Cardiac septum (tissue), 1 donor: ENCODE results near the gene IQGAP2. TPM values are rescaled to one million over a fixed set of nuclear protein-coding genes. Genes with fewer than 3 reads are reported as not detected.

ENCODE experiments used
- DNase-seq: peaks from one replicate; pipeline ENCODE4 v3.0.0-alpha.2; 2020; ENCODE audit warnings: low spot score
- intact Hi-C: fragments of 100-400 bp; cut with DNase I; formaldehyde crosslinking; loops from one replicate; pipeline ENCODE4 v1.14.0; 2022
- total RNA-seq: library from RNA; stranded (reverse); fragmentation: NEBNext Ultra II Directional; extraction: Animal tissue kit (Norgen Biotek cat#: 25700); gene quantifications from one replicate; pipeline ENCODE4 v1.2.1, GENCODE V29; 2021
- donor health status: DM: no; HTN: no; CAD: no.

Gene IQGAP2
- total RNA-seq, 1 donor from 2014 or later, result 7.9 TPM

- intact Hi-C loops, result no loop called here
- no peak for DNase-seq
These were observed 69.4 kb downstream of the IQGAP2 start for GRCh38 chr5:76472335-76473008.

DNA sequence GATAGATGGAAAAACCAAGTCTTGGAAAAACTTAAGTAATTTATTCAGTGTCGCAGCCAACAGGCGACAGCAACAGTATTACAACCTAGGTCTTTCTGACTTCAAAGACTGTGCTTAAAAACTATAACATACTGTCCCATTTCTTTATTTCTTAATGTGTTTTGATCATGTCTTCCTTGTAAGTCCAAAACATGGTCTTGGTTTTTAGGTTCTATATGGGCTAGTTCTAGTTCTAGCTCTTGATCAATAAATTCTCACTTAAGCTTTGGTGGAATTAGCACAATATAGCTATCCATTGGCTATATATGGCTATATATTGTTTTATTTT, 69.9 kb downstream of the IQGAP2 start:
- no peak for DNase-seq
- intact Hi-C loops, result no loop called here

GRCh38 chr5:76473661-76474060, 70.6 kb downstream of the IQGAP2 start:
- DNase-seq, result no peak
- intact Hi-C loops, result no loop called here

- DNase-seq, result no peak
- intact Hi-C loops, result no loop called here
These were observed 71.3 kb downstream of the IQGAP2 start for GRCh38 chr5:76474377-76474776.

DNA sequence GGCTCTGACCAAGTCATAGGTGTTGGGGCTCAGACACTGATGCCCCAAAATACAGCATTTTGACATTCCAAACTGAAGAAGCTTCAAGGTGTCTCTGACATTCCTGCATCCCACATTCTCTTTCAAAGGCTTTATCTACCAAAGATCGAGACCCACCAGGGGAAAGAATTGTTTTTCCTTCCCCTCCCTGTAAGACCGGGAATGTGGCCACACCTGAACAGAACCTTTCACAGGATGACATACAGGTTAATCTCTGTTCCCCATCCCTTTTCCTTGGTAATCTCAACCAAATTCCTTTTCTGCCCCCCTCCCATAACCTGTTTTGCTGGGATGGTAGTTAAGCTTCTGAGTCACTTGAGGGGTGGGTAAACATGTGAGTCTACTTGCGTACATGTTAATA, 72.3 kb downstream of the IQGAP2 start:
- no peak for DNase-seq
- intact Hi-C loops, result no loop called here

GRCh38 chr5:76475936-76476335, 72.9 kb downstream of the IQGAP2 start:
- intact Hi-C loops, result no loop called here
- no peak for DNase-seq

- DNase-seq, result no peak
- intact Hi-C loops, result no loop called here
These were observed 73.5 kb downstream of the IQGAP2 start for GRCh38 chr5:76476474-76477038.

GRCh38 chr5:76477061-76477460, 74.0 kb downstream of the IQGAP2 start:
- DNase-seq, result no peak
- intact Hi-C loops, result no loop called here

GRCh38 chr5:76477571-76477970, 74.5 kb downstream of the IQGAP2 start:
- intact Hi-C loops, result no loop called here
- DNase-seq, result no peak

DNA sequence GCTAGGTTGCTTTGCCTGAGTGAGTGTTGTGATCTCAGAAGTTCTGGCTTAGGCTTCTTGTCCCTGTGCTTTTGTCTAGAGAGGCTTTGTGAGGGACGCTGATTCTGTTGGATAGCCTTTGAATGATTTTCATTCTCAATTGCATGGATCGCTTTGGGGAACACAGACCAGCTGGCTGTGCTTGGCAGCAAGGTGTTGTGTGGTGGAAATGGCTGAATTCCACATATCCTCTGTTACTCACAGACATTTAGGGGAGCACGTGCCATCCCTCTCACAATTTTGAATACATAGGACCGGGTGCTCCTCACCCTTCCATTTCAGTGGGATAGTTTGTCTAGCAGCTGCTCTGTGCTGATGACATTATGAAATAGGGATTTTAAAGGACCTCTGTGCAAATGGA, 76.2 kb downstream of the IQGAP2 start:
- intact Hi-C loops, result no loop called here
- no peak for DNase-seq

DNA sequence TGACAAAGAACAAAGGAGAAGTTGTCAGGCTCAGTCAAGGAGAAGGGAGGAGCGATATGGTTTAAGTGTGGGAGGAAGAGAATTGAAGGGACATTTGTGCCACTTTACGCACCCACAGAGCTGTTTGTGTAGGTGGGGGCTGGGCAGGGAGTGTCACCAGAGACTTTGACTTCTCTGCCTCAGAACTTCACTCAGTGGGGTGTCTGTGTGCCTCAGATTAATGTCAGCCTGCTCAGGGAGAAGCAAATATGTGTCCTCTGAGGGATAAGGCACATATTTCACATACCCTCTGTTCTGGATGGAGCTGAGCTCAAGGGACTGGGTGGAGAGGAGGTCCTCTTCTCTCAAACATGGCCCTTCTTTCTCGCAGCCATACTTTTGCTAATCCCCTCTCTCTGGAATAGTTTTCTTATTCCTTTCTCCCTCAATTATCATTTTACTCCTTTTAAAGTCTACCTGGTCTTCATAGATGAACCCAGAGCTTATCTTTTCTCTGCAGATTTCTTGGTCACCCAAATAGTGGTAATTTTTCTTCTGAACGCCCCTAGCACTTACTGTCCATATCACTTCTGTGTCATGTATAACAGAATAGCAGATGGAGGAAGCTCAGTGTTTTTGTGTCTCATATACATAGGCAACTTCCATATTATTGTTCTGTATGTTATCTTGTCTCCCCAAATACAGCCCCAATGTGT, 77.0 kb downstream of the IQGAP2 start:
- intact Hi-C loops, result no loop called here
- DNase-seq, result no peak

- intact Hi-C loops, result no loop called here
These were observed 79.9 kb downstream of the IQGAP2 start for GRCh38 chr5:76482984-76483383.

DNA sequence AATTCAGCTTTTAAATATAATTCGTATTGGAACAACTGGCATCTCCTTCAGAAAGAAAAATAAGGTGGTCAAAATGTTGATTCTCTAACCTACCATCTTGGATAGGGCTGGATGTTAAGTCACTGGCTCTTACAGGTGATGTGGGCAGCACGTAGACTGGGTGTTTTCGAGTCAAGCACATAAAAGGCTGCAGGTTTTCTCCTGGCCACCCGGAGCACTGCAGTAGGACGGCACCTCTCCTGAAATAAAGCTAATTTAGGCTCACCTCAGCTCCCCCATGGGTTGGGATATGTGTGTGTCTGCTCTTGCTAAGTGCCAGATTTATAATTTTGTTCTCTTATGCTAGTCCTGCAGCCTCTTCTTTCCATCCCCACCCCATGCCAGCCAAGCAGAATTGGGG, 80.3 kb downstream of the IQGAP2 start:
- no peak for DNase-seq
- intact Hi-C loops, result no loop called here

More at GRCh38 chr5:76482984-76483383, 79.9 kb downstream of the IQGAP2 start:
- no peak for DNase-seq

DNA sequence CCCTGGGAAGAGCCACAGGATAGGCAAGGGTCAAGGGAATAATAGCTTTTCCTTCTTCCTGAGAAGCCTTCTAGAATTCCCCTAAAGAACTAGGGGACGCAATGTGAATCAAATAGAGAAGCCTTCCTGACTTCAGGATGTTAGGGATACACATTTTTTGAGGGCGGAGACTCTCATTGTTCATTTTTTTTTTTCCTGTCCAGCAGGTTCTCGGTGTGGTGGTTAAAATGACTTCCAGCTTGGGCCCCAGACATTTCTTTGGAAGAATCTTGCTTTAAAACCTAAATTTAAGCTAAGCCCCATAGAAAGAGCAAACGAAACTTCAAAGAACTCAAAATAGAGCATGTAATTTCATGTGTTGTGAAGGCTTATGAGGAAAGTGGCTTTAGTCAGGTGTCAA, 80.8 kb downstream of the IQGAP2 start:
- intact Hi-C loops, result no loop called here
- no peak for DNase-seq

DNA sequence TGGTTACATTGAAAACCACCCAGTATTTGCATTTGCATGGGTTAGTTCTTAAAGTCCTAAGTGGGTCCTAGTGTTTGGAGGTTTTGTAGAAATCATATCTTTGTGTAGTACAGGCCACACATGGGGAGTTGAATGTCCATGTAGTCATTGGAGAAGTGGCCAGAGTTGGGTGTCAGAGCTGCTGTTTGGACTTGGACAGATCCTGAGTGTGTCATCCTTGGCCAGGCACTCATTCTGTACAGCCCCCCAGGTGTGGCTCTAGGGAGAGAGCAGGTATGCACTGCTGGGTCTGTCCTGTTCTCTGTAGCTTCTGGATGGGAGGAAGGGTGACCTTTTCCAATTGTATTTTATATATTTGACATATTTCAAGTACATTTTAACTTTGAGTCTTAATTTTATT, 82.4 kb downstream of the IQGAP2 start:
- no peak for DNase-seq
- intact Hi-C loops, result no loop called here

DNA sequence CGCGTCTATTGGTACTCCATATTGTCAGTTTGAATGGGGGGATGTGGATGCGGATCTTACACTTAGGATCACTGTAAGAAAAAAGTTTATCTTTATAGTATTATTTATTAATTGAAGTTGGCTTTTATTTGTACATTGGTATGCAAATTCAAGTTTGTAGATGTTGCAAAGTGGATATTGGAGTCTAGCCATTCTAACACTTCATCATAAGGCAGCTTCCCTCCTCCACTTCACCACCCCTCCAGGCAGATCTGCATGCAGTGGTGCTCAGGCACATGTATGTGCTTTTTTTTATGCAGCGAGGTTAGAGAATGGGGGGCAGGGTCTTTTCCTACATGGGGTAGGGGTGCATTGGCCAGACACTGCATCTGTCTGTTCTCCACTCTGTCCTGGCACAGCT, 84.3 kb downstream of the IQGAP2 start:
- intact Hi-C loops, result no loop called here
- no peak for DNase-seq

GRCh38 chr5:76487821-76488220, 84.7 kb downstream of the IQGAP2 start:
- intact Hi-C loops, result no loop called here
- DNase-seq, result no peak

DNA sequence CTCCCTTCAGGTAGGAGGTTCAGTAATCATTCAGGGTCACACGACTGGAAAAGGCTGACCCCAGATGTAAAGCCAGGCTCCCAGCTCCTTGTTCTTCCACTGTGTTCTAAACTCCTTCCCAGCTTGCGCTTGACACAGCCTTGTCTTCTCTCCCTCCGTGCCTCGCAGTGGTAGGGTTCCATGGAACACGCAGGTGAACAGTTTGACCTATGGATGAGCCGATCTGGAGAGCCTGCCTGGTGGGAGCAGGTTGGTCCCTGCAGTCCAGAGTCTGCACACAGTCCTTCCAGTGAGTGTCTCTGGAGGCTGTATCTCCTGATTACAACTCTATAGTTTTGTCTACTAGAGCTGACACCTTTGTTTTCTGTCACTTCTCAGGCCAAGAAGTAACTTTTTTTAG, 85.9 kb downstream of the IQGAP2 start:
- DNase-seq, result no peak
- intact Hi-C loops, result no loop called here

- intact Hi-C loops, result no loop called here
These were observed 87.0 kb downstream of the IQGAP2 start for GRCh38 chr5:76489877-76490688.

GRCh38 chr5:76490960-76491359, 87.9 kb downstream of the IQGAP2 start:
- intact Hi-C loops, result no loop called here
- no peak for DNase-seq

More at GRCh38 chr5:76489877-76490688, 87.0 kb downstream of the IQGAP2 start:
- no peak for DNase-seq

- DNase-seq, result no peak
- intact Hi-C loops, result no loop called here
These were observed 89.7 kb downstream of the IQGAP2 start for GRCh38 chr5:76492819-76493189.
